OCI-LY1 (cell line): ENCODE data around the gene YAP1.

ENCODE experiments used
- EZH2 ChIP-seq: fragments of 200-600 bp; sonication (generic), shearing (Covaris generic); IDR thresholded peaks from 2 replicates; pipeline ENCODE4 v1.8.0; 2017; ENCODE audit warnings: borderline replicate concordance, mixed run types, mild to moderate bottlenecking, antibody characterized with exemption, low read length, moderate library complexity, mixed read lengths
- TF ChIP-seq, protein P1 (sequence below): fragments of 200-600 bp; sonication (generic), shearing (Covaris generic); IDR thresholded peaks from 2 replicates; pipeline ENCODE4 v1.5.1; 2017; ENCODE audit warnings: mild to moderate bottlenecking, antibody characterized with exemption, low read length, moderate library complexity, mixed read lengths

- TF ChIP-seq, protein P1, sequence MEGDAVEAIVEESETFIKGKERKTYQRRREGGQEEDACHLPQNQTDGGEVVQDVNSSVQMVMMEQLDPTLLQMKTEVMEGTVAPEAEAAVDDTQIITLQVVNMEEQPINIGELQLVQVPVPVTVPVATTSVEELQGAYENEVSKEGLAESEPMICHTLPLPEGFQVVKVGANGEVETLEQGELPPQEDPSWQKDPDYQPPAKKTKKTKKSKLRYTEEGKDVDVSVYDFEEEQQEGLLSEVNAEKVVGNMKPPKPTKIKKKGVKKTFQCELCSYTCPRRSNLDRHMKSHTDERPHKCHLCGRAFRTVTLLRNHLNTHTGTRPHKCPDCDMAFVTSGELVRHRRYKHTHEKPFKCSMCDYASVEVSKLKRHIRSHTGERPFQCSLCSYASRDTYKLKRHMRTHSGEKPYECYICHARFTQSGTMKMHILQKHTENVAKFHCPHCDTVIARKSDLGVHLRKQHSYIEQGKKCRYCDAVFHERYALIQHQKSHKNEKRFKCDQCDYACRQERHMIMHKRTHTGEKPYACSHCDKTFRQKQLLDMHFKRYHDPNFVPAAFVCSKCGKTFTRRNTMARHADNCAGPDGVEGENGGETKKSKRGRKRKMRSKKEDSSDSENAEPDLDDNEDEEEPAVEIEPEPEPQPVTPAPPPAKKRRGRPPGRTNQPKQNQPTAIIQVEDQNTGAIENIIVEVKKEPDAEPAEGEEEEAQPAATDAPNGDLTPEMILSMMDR, result no peak
- no peak for TF ChIP-seq EZH2
Measured at GRCh38 chr11:102230911-102231310, 120.7 kb downstream of the YAP1 start.
